HG03354 (cell line): ENCODE results near the gene DUSP16.

Experiments
- ATAC-seq: cut with Tn5 transposase; IDR thresholded peaks from one replicate; pipeline ENCODE4 v1.9.1; 2021; ENCODE audit warnings: mild to moderate bottlenecking; ENCODE audit not compliant: unreplicated experiment, poor library complexity, severe bottlenecking

Gene DUSP16

DNA sequence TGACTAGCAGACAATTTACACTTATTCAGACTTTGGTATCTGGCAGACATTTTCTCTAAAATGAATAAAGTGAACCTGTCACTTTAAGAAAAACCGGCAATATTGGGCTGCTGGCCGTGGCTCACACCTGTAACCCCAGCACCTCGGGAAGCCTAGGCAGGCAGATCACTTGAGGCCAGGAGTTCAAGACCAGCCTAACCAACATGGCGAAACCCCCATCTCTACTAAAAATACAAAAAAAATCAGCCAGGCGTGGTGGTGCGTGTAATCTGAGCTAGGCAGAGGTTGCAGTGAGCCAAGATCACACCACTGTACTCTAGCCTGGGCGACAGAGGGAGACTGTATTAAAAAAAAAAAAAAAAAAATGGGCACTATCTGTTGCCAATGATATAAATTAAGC, 11.5 kb downstream of the DUSP16 start:
- no peak for ATAC-seq

DNA sequence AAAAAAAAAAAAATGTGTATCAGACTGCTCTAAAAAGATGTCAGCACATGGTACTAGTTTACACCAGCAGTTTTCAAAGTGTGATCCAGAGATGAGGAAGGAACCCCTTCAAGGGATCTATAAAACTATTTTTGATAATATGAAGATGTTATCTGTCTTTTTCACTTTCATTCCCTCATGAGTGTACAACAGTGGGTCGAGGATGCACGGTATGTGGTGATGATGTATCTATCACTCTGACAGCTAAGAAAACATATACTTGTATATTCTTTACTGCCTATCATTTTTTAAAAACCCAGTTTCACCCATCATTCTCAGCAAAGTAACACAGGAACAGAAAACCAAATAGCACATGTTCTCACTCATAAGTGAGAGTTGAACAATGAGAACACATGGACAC, 12.4 kb downstream of the DUSP16 start:
- no peak for ATAC-seq

DNA sequence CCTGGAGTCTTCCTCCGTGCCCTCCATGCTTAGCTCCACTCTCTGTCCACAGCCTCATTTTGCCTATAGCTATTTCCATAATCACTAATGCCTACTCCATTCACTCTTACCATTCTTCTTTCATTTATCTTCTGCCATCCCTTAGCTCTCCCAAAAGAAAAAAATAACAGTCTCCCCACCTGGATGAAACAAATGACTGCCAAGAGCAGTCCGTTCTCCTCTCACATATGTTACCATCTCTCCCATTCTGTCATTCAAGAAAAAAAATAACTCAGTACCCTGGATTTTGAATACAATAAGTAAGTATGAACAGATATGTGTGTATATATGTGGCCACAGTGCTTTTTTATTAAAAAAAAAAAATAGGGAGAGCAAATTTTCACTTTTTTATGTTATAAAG, 13.2 kb downstream of the DUSP16 start:
- ATAC-seq = no peak

DNA sequence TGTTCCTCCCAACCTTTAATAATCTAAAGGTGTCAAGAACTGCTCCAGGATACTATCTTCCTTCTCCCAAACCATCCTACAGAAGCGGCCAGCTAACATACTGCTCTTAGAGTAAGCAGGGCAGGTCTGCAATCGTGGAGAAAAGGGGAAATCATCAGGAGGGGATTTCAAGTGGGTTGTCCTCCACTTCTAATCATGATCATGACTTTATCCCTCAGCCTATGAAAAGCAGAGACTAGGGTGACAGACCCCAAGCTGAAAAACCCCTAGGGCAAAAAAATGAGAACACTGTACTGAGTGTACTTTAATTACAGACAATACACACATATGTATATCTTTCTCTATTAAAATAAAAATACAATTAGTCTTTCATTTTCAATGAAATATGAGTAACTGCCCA, 13.9 kb downstream of the DUSP16 start:
- ATAC-seq = no peak

DNA sequence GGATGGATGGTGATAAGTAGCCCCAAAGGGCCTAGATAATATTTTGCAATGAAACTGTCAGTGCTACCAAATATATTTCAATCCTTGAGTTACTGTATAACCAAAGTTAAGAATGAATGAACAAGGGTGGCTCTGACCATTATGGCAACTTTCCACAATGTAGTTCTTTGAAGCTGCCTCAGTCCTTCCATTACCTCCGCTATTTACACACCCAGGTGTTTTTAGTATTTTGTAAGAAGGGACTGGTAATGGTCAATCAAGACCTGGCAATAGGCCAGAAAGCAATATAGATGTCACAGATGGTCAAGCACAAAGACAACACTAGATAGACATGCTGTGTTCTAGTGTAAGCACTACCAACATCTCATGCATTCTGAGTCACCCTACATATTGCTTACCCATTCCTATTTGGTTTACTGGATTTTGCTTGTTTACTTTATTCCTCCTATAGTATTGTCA, 16.3 kb downstream of the DUSP16 start:
- ATAC-seq = peak; percentile 54

DNA sequence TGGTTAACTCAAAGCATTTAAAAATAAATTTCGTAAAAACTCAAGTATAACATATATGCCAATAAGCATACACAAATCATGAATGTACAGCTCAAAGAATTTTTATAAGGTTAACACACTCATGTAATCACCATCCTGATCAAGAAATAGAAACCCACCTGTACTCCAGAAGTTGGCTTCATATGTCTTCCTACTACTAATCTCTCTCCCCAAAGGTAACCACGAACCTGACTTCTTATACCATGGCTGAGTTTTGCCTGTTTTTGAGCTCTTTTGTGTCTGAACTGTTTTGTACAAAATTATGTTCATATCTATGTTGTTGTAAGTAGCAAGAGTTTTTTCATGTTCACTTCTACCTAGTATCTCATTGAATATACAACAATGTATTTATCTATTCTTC, 18.7 kb downstream of the DUSP16 start:
- ATAC-seq = no peak

DNA sequence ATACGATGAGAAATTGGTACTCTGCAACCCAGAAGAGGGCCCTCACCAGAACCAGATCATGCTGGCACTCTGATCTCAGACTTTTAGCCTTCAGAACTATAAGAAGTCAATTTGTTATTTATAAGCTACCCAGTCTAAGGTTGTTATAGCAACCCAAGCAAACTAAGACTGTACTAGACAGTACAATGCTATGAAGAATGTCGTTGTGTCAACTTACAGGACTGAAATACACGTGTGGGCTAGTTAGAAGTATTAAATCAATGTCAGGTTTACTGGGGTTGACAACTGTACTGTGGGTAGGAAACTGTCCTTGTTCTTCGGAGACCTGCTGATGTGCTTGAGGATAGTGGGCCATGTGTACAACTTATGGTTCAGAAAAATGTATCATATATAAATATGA, 19.7 kb downstream of the DUSP16 start:
- ATAC-seq = no peak

DNA sequence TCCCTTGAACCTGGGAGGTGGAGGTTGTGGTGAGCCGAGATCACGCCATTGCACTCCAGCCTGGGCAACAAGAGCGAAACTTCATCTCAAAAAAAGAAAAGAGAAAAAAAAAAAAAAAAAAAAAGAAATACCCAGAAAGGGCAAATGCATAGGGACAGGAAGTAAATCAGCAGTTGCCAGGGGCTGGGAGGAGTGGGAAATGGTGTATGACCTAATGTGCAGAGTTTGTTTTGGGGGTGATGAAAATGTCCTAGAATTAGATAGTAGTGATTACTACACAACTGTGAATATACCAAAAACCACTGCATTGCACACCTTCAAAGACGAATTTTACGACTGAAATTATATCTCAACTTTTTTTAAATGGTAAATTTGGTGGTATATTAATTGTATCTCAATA, 20.4 kb downstream of the DUSP16 start:
- no peak for ATAC-seq

DNA sequence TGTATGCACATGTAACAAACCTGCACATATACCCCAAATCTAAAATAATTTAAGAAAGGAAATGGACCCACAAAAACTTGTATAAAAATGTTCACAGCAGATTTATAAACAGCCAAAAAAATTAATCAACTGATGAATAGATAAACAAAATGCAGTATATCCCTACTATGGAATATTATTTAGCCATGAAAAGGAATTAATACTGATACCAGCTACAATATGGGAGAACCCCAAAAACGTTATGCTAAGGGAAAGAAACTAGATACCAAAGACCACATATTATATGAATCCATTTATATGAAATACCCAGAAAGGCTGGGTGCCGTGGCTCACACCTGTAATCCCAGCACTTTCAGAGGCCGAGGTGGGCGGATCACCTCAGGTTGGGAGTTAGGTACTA, 20.9 kb downstream of the DUSP16 start:
- no peak for ATAC-seq

DNA sequence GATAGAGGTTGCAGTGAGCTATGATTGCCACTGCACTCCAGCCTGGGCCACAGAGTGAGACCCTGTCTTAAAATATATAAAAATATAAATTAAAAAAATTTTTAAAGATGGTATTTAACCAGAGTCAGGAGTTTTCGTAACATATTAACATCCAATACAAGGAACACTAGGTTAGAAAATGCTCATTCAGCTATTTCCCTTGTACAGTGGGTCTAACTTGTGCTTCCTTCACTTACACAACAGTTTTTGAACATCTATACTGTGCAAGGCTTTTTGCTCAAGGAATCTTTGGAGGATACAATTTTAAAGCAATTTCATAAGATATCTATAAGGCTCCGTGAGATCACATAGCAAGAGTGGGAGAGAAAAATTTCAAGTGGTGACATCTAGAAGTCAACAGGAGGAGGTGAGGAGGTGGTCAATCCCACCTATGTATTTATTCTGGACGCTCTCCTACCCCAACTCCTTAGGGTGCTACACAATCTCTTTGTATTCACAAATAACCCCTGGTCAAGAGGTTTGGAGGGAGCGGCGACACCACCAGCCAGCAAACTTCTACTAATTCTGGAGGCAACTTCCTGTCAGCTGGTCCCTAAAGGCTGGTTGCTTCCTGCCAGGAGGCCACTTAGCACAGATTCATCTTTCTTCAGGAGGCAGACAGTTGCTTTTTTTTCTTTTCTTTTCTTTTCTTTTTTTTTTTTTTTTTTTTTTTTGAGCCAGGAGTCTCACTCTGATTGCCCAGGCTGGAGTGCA, 22.2 kb downstream of the DUSP16 start:
- ATAC-seq = peak; percentile 63

DNA sequence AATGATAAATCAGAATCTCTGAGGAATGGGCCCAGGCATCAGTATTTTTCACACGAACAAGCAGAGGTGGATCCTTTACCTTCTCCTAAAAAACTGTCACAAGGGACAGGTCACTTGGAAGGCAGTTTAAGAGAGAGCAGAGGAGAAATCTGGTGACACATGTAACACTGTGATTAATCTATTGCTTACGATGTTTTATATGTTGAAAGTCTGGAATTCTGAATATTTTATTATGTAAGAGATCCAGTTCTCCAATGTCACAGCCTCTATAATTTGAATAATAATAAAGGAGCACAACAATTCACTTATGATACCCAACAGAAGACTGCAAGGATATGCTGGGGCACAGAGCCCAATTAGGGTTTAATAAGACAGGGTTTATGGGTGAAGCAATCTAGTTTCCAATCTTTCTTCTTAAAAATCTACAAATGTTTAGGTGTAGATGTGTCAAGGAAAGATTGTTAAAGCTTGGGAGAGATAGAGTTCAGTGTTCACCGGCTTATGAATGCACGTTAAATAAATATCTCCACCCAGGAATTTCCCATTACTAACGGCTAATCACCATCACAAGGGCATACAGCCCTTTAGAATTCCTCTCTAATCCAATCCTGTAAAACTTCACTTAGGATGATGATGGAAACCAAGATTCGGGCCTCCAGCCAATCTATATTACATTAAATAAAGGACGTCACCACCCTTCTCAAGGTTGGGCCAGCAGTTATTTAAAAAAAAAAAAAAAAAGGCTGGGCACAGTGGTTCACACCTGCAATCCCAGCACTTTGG, 23.4 kb downstream of the DUSP16 start:
- ATAC-seq = no peak

DNA sequence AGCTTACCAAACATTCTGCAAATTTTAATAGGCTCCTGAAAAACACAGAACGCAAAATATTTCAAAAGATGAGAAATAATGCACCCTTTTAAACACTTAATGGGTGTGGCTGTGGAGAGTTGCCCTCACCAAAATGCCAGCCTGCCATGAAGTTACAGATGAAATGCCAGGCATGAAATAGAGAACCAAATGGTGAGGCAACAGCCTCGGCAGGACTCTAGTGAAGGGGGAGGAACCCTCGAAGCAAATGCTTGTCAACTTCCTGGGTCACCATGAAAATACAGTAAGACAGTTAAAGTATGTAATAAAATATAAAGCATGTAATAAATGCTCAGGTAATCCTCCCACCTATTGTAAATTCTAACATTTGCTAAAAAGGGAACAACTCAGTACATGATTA, 24.1 kb downstream of the DUSP16 start:
- no peak for ATAC-seq

DNA sequence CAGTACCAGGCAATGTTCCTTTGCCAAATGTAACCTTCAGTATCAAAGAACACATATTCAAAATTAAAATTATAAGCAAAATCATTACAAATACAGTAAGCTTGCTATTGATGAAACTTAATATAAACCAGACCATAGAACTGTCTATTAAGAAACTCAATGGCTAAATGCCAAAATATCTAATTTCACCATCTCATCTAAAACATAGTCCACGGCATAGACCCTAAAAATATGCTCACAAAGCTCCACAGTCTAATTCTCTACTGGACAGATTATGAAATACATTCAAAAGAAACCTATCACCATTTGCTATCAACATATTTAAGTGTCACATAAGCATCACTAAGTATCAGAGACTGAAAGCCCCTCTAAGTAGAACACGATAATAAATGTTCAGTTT, 25.2 kb downstream of the DUSP16 start:
- no peak for ATAC-seq

DNA sequence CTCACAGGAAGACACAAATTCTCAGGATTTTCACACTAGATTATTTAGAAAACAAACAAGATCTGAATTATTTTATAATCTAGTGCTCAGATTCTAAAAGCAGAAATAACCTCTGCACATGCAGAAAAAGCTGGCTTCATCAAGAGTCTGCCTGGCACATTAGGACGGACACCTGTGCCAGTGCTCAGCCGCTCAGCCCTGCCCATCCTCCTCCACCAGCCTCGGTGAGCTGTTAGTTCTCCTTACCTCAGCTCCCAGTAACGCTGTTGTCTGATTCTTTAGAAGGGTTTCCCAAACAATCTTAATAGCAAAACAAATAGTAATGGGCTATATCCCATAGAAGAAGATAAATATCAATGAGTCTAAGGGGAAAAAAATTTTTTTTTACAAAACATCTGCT, 27.7 kb downstream of the DUSP16 start:
- no peak for ATAC-seq

DNA sequence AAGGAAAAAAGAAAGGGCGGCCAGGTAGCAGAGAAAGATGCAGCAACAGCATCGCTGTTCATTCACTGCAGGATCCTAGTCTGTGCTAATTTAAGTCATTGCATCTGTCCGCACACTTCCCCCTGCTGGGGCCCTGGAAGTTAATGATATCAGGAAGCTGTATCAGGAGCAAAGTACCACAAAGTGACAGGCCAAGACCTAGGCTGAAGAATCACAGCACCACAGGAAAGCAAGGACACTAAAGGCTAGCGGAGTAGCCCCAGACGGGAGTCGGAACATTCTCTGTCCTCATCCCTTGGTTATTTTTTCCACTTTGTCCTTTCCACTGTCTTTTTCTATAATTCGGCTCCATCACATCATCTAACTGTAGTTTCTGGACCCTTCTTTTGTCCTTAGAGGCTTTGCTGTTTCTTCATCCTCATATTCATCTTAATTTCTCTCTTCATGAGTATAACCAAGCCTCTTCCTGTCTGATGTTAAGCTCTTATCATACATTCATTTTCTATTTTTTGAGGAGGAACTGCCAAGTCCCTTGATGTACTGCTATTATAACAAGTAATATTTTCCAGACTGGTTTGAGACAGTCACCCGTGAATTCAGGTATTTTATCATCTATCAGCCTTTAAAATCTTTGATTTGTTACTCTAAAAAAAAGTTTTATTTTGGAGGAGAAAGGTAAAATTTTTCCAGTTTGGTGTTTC, 28.3 kb downstream of the DUSP16 start:
- no peak for ATAC-seq

DNA sequence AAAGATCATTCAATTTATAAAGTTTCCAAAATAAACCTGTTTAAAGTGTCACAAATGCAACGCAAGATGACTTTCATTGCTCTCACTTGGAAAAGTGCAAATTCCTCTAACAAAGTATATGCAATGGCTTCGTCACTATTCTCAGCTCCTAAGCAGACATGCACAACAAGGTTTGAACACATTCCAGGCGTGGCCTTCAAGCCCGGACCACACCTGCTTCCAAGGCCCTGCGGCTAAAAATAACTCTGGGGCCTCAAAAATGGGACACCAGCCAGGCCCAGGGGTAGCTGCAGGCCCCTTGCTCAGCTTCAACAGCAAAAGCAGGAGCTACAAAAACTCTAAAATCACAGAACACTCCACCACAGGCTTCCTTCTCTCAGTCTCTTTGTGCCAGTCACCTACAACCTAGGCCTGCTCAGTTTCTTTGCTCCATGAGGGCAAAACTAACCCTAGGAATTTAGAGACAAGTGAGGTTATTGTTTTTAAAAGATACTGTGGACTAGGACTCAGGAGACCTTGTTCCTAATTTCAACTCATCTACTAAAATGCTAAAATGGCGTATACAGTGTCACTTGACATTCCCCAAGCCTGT, 29.3 kb downstream of the DUSP16 start:
- no peak for ATAC-seq

DNA sequence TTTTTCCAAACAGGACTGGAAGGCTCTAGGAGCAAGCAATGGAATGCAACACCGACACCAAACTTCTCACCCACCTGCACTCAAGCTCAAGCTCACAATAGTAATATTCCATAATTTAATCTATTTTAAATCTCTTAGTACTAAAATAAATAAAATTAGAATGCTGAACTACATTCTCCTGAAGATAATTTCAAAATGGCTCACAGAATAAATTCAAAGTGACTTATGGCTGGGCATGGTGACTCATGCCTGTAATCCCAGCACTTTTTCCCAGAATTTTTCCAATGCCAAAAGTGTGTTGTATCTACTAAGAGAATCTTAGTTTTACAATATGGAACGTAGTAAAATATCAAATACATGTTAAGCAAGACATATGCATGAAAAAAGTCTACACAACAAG, 31.5 kb downstream of the DUSP16 start:
- ATAC-seq = no peak

DNA sequence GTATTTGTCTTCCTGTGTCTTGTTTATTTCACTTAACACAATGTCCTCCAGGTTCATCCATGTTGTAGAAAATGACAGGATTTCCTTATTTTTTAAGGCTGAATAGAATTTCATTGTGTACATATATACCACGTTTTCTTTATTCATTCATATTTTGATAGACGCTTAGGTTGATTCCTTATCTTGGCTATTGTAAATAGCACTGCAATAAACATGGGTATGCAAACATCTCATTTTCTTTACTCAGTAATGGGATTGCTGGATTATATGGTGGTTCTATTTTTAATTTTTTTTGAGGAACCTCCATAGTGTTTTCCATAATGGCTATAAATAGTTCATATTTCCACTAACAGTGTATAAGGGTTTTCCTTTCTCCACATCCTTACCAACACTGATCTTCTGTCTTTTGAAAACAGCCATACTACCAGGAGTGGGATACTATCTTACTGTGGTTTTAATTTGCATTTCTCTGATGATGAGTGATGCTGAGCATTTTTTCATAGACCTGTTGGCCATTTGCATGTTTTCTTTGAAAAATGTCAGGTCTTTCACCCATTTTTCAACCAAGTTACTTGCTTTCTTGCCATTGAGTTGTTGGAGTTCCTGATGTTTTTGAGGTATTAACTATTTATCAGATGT, 32.8 kb downstream of the DUSP16 start:
- ATAC-seq = no peak

DNA sequence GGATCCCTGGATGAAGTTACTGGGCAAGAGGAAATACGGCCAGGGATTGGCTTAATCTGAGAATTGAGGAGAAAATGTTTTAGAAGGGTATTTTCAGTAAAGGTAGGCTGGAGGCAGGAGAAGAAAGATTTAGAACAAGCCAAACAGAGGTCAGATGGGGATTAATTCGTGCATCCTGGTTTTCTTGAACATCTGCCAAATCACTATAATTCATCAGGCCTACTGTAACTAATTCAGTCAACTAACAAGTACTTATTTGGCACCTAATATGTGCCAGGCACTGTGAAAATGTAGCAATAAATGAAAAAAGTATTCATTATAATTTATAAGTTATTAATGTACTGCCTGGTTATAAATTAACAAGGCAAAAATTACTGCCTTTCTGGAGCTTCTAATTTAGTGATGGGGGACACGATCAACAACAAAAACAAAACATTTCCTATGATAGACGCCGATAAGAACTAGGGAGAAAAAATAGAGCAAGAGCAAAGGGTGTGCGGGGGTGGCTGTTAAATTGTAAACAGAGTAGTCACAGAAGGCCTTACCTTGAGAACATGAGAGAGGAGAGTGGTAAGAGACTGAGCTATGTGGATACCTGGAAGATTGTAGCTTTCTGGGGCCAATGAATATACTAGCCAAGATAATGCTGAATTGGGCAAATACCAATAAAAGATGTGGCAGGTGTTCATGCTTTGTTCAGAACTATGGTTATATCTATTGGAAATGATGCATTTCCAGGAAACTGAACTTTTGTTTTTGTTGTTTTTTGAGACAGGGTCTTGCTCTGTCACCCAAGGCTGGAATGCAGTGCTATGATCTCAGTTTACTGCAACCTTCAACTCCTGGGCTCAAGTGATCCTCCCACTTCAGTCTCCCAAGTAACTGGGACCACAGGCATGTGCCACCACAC, 34.0 kb downstream of the DUSP16 start:
- no peak for ATAC-seq
